Measurements from ENCODE around the gene ZFAND6. TPM values are rescaled to one million over a fixed set of nuclear protein-coding genes. Genes with fewer than 3 reads are reported as not detected.
"Not testable (repeated sequence)": the region's sequence is repeated elsewhere in the genome, so short reads cannot be mapped to it uniquely, and the experiment has no call there.

ZFAND6 gene
- total RNA-seq, 1 donor from 2014 or later, result 77.3 TPM

- DNase-seq (ENCODE audit: low spot score), result no peak
- Mint-ChIP-seq H3K36me3 (ENCODE audit: low read depth, unreplicated experiment) (no peaks in the 10 kb centered on the region), H3K9me3 (ENCODE audit: unreplicated experiment) (no peaks in the 10 kb centered on the region), H3K4me1 (ENCODE audit: unreplicated experiment) (peaks cover 3% of the 10 kb centered on the region), H3K4me3 (ENCODE audit: unreplicated experiment) (no peak overlapping the region), H3K27me3 (ENCODE audit: unreplicated experiment) (no peaks in the 10 kb centered on the region), H3K27ac (ENCODE audit: unreplicated experiment) (no peak overlapping the region)
- no peak for TF ChIP-seq CTCF (IDR thresholded peaks at IDR 0.05; ENCODE audit: unreplicated experiment)
These were observed 36.0 kb downstream of the ZFAND6 start for GRCh38 chr15:80095511-80095910.

GRCh38 chr15:80095969-80096368 is 36.5 kb downstream of the ZFAND6 start:
- no peak for TF ChIP-seq CTCF (IDR thresholded peaks at IDR 0.05; ENCODE audit: unreplicated experiment)
- H3K9me3 Mint-ChIP-seq (ENCODE audit: unreplicated experiment), result no peaks in the 10 kb centered on the region
- H3K36me3 Mint-ChIP-seq (ENCODE audit: low read depth, unreplicated experiment), result no peaks in the 10 kb centered on the region
- H3K27me3 Mint-ChIP-seq (ENCODE audit: unreplicated experiment), result no peaks in the 10 kb centered on the region
- H3K4me3 Mint-ChIP-seq (ENCODE audit: unreplicated experiment), result no peak overlapping the region
- H3K4me1 Mint-ChIP-seq (ENCODE audit: unreplicated experiment), result peaks cover under 1% of the 10 kb centered on the region
- no peak for DNase-seq (ENCODE audit: low spot score)
- H3K27ac Mint-ChIP-seq (ENCODE audit: unreplicated experiment), result no peak overlapping the region

- no peaks in the 10 kb centered on the region for H3K36me3 Mint-ChIP-seq (ENCODE audit: low read depth, unreplicated experiment)
- DNase-seq (ENCODE audit: low spot score), result no peak
- H3K9me3 Mint-ChIP-seq (ENCODE audit: unreplicated experiment), result no peaks in the 10 kb centered on the region
- no peak for TF ChIP-seq CTCF (IDR thresholded peaks at IDR 0.05; ENCODE audit: unreplicated experiment)
- H3K27ac Mint-ChIP-seq (ENCODE audit: unreplicated experiment), result no peak overlapping the region
- H3K4me1 Mint-ChIP-seq (ENCODE audit: unreplicated experiment), result no peaks in the 10 kb centered on the region
- no peak overlapping the region for H3K4me3 Mint-ChIP-seq (ENCODE audit: unreplicated experiment)
- H3K27me3 Mint-ChIP-seq (ENCODE audit: unreplicated experiment), result no peaks in the 10 kb centered on the region
These were observed 38.9 kb downstream of the ZFAND6 start for GRCh38 chr15:80098341-80098740.

- H3K27ac Mint-ChIP-seq (ENCODE audit: unreplicated experiment), result no peak overlapping the region
- no peak for DNase-seq (ENCODE audit: low spot score)
These were observed 39.8 kb downstream of the ZFAND6 start for GRCh38 chr15:80099241-80099640.

GRCh38 chr15:80099662-80100061 is 40.2 kb downstream of the ZFAND6 start:
- not testable (repeated sequence) for DNase-seq (ENCODE audit: low spot score); H3K9me3 Mint-ChIP-seq (ENCODE audit: unreplicated experiment); H3K4me1 Mint-ChIP-seq (ENCODE audit: unreplicated experiment); H3K4me3 Mint-ChIP-seq (ENCODE audit: unreplicated experiment); H3K36me3 Mint-ChIP-seq (ENCODE audit: low read depth, unreplicated experiment); H3K27me3 Mint-ChIP-seq (ENCODE audit: unreplicated experiment); H3K27ac Mint-ChIP-seq (ENCODE audit: unreplicated experiment)

More at GRCh38 chr15:80099241-80099640, 39.8 kb downstream of the ZFAND6 start:
- H3K36me3 Mint-ChIP-seq (ENCODE audit: low read depth, unreplicated experiment), result no peaks in the 10 kb centered on the region
- H3K9me3 Mint-ChIP-seq (ENCODE audit: unreplicated experiment), result no peaks in the 10 kb centered on the region
- TF ChIP-seq CTCF (IDR thresholded peaks at IDR 0.05; ENCODE audit: unreplicated experiment), result no peak
- no peaks in the 10 kb centered on the region for H3K4me1 Mint-ChIP-seq (ENCODE audit: unreplicated experiment)
- no peaks in the 10 kb centered on the region for H3K27me3 Mint-ChIP-seq (ENCODE audit: unreplicated experiment)
- H3K4me3 Mint-ChIP-seq (ENCODE audit: unreplicated experiment), result no peak overlapping the region

GRCh38 chr15:80100247-80100646 is 40.8 kb downstream of the ZFAND6 start:
- DNase-seq (ENCODE audit: low spot score), result no peak
- H3K9me3 Mint-ChIP-seq (ENCODE audit: unreplicated experiment), result no peaks in the 10 kb centered on the region
- H3K27me3 Mint-ChIP-seq (ENCODE audit: unreplicated experiment), result no peaks in the 10 kb centered on the region
- no peak overlapping the region for H3K27ac Mint-ChIP-seq (ENCODE audit: unreplicated experiment)
- H3K36me3 Mint-ChIP-seq (ENCODE audit: low read depth, unreplicated experiment), result no peaks in the 10 kb centered on the region
- no peak overlapping the region for H3K4me3 Mint-ChIP-seq (ENCODE audit: unreplicated experiment)
- TF ChIP-seq CTCF (IDR thresholded peaks at IDR 0.05; ENCODE audit: unreplicated experiment), result no peak
- no peaks in the 10 kb centered on the region for H3K4me1 Mint-ChIP-seq (ENCODE audit: unreplicated experiment)
